NCI-H2081 treated with DMSO at 0.1 percent for 48 hours (cell line): ENCODE results near the gene PLOD3.

Source experiments
- DNase-seq: peaks from one replicate; lab custom pipeline; 2025; lab: John Stamatoyannopoulos, UW

The PLOD3 gene

GRCh38 chr7:101238226-101239182 is 21.1 kb upstream of the PLOD3 start:
- DNase-seq = no peak

DNA sequence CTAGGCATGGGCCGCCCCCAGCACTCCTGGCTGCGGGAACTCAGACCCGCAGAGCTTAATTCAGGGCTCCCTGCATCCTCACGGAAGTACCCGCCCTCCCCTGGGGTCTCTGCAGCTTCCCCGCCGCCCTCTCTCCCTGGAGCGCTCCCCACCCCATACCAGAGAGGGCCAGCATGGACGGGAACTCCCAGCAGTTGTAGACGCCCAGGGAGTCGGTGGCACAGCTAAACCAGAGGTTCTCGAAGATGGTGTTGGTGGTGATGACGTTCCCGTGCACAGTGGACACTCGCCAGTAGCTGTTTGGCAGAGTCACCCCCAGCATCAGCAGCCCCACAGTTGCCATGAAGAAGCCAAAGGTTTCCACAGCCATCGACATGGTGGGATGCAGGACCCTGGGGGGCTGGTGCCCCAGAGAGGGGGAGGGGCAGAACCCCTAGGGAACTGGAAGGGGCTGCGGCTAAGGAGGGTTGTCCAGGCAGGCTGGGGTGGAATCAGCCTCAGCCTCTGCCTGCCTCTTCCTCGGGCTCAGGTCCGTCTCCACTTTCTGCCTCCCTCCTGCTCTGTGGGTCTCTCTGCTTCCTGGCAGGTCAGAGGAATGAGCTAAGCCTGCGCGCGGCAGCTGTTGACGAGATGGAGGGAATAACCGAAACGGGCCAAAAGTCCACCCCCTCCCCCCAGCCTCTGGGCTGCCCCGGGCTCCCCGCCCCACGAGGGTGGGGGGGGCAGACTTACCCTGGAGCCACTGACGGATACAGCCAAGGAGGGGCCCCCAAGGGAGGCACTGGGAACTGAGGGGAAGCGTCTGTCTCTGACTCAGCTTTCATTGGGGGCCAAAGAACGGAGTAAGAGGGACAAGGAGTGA is 20.1 kb upstream of the PLOD3 start, which contains the start of gene CLDN15:
Gene CLDN15, minus strand, starts transcription at position 597 of the 862 bp plus-strand sequence. Its CDS starts 221 bp downstream, at position 376.
- no peak for DNase-seq

- DNase-seq = no peak
Observed at GRCh38 chr7:101236292-101236835, 19.0 kb upstream of the PLOD3 start.

DNA sequence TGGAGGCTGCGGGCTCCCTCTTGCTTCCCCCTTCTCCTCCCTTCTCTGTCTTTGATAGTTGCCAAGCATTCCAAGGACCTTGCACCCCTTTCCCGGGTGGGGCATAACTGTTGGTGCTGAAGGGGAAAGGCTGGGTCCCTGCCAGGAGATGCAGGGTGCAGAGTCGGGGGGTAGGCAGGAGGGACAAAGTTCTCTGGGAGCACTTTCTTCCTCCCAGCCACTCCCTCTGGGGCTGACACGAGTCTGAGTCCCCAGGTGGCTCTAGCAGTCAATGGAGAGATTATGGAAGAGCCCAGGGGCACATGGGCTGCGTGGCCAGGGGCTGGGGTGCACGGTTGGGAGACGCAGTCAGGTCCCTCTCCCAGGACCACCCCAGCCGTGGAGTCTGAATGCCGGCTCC is 18.1 kb upstream of the PLOD3 start:
- DNase-seq = no peak

DNA sequence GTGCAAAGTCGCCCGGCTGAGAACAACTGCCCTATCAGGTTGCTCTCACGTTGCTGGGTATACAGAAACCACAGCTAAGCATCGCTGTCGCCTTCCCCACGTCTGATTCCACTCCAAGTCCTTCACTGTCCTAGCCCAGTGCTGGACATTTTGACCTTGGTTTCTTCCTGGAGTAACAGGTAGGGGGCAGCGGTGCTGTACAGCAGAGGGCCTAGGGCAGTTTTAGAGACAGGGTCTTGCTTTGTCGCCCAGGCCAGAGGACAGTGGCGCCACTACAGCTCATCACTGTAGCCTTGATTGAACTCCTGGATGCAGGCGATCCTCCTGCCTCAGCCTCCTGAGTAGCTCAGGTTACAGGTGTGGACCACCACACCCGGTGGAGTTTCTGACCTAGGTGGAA is 17.7 kb upstream of the PLOD3 start:
- DNase-seq = no peak

- DNase-seq = no peak
Observed at GRCh38 chr7:101234636-101235035, 17.3 kb upstream of the PLOD3 start.

GRCh38 chr7:101233907-101234547 is 16.6 kb upstream of the PLOD3 start:
- no peak for DNase-seq

DNA sequence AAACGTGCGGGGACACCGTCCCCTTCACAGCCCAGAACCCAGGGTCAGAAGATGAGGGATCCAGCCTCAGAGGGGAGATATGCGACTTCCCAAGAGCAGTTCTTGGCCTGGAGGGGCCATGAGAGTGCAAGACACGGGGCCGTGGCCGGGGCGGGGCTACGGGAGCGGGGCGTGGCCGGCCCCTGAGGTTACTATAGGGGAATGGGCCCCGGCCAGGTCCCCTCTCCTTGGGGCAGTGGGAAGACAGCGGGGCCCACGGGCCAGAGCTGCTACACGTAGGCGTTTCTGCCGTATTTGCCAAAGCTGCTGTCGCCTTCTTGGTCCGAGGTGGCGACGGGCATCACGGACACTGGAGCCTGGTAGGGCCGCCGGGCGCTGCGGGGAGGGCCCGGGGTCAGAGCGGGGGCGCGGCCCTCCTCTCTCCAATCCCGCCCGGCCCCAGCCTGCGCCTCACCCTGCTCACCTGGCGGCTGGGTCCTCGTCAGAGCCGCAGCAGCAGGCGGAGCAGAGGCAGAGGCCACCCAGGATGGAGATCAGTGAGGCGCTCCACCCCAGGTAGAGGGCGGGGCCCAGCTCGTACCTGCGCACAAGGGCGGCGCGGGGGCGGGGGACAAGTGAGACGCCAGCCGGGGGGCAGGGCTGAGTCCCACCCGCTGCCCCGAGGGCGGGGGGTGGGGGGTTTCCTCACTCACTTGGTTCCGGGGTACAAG is 14.9 kb upstream of the PLOD3 start:
- no peak for DNase-seq

DNA sequence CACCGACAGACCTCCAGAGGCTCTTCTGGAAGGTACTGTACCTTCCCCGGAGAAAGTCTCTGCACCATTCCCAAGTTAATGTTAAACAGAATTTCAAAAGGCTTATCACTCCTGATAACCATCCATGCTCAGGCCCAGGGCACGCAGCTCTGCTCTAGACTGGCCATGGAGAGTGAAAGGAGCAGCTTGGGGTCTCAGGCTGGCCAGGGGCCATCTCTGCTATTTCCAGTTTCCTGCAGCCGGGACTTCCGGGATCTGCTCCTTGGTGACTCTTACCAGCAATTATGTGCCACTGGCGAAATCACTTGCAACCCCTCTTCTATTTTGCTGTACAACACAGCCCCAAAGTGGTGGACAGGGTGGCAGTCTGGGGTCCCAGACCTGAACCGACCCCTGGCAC is 14.3 kb upstream of the PLOD3 start:
- DNase-seq = no peak

- DNase-seq = no peak
Observed at GRCh38 chr7:101226721-101227120, 9.3 kb upstream of the PLOD3 start.

DNA sequence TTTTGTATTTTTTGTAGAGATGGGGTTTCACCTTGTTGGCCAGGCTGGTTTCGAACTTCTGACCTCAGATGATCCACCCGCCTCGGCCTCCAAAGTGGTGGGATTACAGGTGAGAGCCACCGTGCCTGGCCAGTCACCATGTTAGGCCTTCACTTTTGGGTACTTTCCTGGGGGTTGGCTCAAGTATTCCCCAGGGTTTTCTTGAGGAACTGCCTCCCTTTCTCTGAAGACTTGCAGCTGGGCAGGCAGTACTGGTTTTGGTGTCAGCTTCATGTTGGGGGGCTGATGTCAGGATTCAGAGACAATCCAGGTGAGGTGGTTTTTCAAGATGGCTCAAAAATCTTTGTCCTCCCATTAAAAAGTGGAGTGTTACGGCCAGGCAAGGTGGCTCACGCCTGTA is 8.3 kb upstream of the PLOD3 start:
- no peak for DNase-seq

DNA sequence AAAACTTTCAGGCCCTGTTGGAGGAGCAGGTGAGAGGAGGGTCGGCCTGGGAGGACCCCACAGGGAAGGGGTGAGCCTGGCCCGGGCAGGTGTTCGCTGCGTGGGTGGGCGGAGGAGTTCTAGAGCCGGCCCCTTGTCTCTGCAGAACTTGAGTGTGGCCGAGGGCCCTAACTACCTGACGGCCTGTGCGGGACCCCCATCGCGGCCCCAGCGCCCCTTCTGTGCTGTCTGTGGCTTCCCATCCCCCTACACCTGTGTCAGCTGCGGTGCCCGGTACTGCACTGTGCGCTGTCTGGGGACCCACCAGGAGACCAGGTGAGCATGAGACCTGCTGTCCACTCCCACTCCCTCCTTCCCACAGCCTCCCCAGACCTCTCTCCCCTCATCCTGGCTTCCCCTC is 6.1 kb upstream of the PLOD3 start:
- DNase-seq = no peak

DNA sequence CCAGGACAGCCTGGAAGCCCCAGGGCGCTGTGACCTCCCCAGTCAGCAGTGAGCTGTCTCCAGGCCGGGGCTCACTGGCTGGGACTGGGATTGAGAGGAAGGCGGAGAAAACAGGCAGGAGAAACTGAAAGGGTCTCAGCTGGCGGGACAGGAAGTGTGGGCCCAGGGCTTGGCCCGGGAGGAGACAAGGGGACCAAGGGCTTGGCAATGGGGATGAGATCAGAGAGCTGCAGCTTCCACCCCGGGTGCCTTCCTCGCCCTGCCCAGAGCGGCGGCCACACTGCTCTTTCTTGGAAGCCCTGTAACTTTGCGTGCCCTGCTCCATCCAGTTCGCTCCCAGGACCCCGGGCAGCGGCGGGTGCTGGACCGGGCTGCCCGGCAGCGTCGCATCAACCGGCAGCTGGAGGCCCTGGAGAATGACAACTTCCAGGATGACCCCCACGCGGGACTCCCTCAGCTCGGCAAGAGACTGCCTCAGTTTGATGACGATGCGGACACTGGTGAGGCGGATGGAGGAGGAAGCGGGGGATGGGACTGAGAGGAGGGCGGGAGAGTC is 5.0 kb upstream of the PLOD3 start:
- DNase-seq = no peak

DNA sequence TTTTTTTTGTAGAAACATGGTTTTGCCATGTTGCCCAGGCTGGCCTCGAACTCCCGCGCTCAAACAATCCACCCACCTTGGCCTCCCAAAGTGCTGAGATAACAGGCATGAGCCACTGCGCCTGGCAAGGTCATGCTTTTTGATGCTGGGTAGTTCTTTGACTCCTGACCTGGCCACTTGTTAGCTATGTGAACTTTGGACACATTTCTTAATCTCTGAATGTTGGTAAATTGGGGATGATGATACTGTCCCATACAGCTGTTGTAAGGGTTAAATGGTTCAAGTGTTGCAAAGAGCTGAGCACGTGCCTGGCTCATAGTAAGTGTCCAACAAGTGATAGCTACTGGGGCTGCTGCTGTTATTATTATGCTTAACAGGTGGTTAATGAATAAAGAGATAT is 2.9 kb upstream of the PLOD3 start:
- DNase-seq = no peak

DNA sequence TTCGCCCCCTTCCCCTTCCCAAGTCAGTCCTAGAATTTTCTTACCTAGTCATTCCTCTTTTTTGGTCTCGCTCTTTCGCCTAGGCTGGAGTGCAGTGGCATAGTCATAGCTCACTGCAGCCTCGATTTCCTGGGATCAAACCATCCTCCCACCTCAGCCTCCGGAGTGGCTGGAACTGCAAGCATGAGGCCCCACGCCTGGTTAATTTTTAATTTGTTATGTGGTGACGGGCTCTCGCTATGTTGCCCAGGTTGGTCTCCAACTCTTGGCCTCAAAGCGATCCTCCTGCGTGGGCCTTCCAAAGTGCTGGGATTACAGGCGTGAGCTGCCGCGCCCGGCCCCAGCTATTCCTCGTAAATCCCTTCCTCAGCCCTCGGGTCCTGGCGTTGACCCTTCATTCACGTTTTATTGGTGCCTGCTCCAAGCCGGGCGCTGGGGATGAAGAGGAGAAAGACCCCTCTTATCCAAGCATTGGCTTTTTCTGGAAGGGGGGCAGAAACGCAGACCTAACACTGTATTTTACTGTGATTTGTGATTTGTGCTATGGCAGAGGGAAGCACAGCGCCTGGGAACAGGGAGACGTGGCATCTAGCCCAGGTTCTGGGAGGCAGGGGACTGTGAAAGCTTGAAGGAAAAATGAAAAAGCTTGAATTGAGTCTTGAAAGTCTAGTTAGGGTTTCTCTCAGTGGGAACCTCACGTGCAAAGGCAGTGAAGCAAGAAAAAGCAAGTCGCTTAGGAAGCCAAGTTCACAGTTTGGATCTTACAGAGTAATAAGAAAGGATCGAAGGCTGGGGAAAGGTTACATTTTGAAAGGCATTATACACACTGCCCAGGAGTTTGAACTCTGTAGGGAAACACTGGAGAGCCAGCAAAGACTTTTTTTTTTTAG is 1.1 kb upstream of the PLOD3 start:
- no peak for DNase-seq

- no peak for DNase-seq
Observed at GRCh38 chr7:101216860-101217387, 457 bp downstream of the PLOD3 start.

DNA sequence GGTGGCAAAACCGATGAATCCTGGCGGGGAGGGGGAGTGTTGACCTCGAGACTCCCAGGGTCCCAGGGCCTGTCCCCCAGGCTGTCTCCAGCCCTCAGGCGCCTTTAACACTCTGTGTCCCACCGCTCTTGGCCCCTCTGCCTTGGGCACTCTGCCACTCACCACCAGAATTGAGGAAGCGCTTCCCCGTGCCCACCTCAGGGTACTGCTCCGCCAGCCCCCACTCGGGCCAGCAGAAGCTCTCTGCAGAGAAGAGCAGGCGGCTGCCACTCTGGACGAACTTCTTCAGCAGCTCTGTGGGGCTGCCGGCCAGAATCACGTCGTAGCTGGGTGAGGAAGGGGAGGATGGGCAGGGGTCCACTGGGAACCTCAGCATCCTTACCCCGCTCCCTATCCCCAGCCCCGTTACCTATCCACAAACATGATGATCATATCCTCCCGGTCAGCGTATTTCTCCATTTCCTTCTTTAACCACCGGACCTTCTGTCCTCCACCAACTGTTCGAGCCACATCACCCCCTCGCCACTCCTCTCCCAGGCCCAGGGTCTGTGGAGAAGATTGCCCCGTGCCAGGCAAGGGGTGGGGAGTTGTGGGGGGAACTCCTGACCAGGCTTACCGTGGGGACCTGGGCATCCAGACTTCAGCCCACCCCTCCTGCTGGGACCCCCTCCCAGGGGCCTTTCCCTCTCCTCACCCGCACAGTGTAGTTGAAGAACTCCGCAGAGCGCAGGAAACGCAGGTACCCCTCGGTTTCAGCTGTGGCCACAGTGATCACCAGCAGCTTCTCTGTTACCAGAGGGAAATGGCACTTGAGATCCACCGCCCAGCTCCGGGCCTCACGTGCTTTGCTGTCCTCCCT is 1.2 kb downstream of the PLOD3 start:
- DNase-seq = no peak

- DNase-seq = no peak
Observed at GRCh38 chr7:101212014-101212413, 5.4 kb downstream of the PLOD3 start.

DNA sequence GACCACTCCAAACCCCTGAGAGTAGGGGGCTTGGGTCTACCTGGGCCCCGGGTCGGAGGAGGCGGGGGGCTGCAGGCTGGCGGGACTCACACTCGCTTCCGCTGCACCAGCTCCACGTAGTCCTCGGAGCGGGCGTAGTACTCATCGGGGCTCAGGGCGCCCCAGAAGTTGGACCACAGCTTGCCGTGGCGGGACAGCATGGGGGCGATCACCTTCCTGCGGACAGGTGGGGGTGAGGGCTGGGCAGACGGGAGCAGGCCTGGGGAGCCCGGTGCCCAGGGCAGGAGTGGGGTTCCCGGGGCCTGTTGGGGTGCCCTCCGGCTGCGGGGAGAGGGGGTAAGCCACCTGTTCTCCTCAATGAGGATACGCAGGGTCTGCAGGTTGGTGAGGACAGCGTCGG is 5.9 kb downstream of the PLOD3 start:
- no peak for DNase-seq
